Fibroblast of the aortic adventitia (primary cell): Measurements from ENCODE around the gene RAC3. TPM values are rescaled to one million over a fixed set of nuclear protein-coding genes. Genes with fewer than 3 reads are reported as not detected.

Experiments used
- DNase-seq: peaks from one replicate; pipeline ENCODE4 v3.0.0-alpha.2; 2010; ENCODE audit warnings: low read depth
- H3K4me3 ChIP-seq: 2 replicates; pipeline ENCODE4 v1.5.1; 2011; ENCODE audit warnings: low read depth, mild to moderate bottlenecking, control low read depth, low read length, moderate library complexity
- CTCF ChIP-seq: IDR thresholded peaks from 2 replicates; pipeline ENCODE4 v1.5.1; 2011; ENCODE audit warnings: mild to moderate bottlenecking, low read length, control low read depth, inconsistent platforms; ENCODE audit not compliant: insufficient read depth
- total RNA-seq: library from RNA; depleted of rRNA; stranded (reverse); fragments of >200 nt; gene quantifications from 2 replicates; pipeline ENCODE4 v1.2.3, GENCODE V29; 2012; ENCODE audit warnings: low replicate concordance

RAC3 gene
- total RNA-seq, 1 donor: 6.2 TPM

GRCh38 chr17:82031885-82032627 lies 578 bp downstream of the RAC3 start:
- DNase-seq: no peak
- peak overlapping the region; percentile 55 for H3K4me3 ChIP-seq
- no peak for TF ChIP-seq CTCF

- H3K4me3 ChIP-seq: no peak overlapping the region
- no peak for TF ChIP-seq CTCF
- no peak for DNase-seq
Measured at GRCh38 chr17:82033359-82034085, 2.0 kb downstream of the RAC3 start.

GRCh38 chr17:82034371-82035011 lies 3.0 kb downstream of the RAC3 start:
- DNase-seq: no peak
- TF ChIP-seq CTCF: no peak
- H3K4me3 ChIP-seq: no peak overlapping the region

- TF ChIP-seq CTCF: no peak
- no peak overlapping the region for H3K4me3 ChIP-seq
- no peak for DNase-seq
Measured at GRCh38 chr17:82035488-82035887, 4.0 kb downstream of the RAC3 start.

GRCh38 chr17:82035956-82036633 lies 4.6 kb downstream of the RAC3 start:
- peak overlapping the region; percentile 79 for H3K4me3 ChIP-seq
- no peak for DNase-seq
- TF ChIP-seq CTCF: no peak

GRCh38 chr17:82036634-82037091 lies 5.2 kb downstream of the RAC3 start:
- H3K4me3 ChIP-seq: peak overlapping the region; percentile 79
- no peak for TF ChIP-seq CTCF
- DNase-seq: no peak
